HG02938 (cell line): ENCODE data around the gene CXCR3.
"Not testable (repeated sequence)": the region's sequence is repeated elsewhere in the genome, so short reads cannot be mapped to it uniquely, and the experiment has no call there.

Experiments
- ATAC-seq: cut with Tn5 transposase; IDR thresholded peaks from one replicate; pipeline ENCODE4 v1.9.1; 2021; ENCODE audit warnings: mild to moderate bottlenecking, moderate library complexity; ENCODE audit not compliant: unreplicated experiment

Gene CXCR3

GRCh38 chrX:71612256-71612655, 6.1 kb downstream of the CXCR3 start:
- no peak for ATAC-seq

GRCh38 chrX:71611736-71612135, 6.6 kb downstream of the CXCR3 start:
- not testable (repeated sequence) for ATAC-seq

- ATAC-seq: no peak
These were observed 9.1 kb downstream of the CXCR3 start for GRCh38 chrX:71609095-71609750.

GRCh38 chrX:71607488-71607887, 10.8 kb downstream of the CXCR3 start:
- ATAC-seq: no peak

GRCh38 chrX:71606536-71607216, 11.6 kb downstream of the CXCR3 start:
- no peak for ATAC-seq

GRCh38 chrX:71604796-71605568, 13.3 kb downstream of the CXCR3 start:
- ATAC-seq: no peak

GRCh38 chrX:71604141-71604540, 14.2 kb downstream of the CXCR3 start:
- ATAC-seq: no peak

- ATAC-seq: no peak
These were observed 14.7 kb downstream of the CXCR3 start for GRCh38 chrX:71603618-71604017.

GRCh38 chrX:71599965-71600364, 18.3 kb downstream of the CXCR3 start:
- no peak for ATAC-seq

GRCh38 chrX:71593210-71593609, 25.1 kb downstream of the CXCR3 start:
- ATAC-seq: not testable (repeated sequence)

- no peak for ATAC-seq
These were observed 31.4 kb downstream of the CXCR3 start for GRCh38 chrX:71586929-71587328.

GRCh38 chrX:71581210-71581609, 37.1 kb downstream of the CXCR3 start:
- ATAC-seq: no peak

- no peak for ATAC-seq
These were observed 38.3 kb downstream of the CXCR3 start for GRCh38 chrX:71579990-71580380.

- no peak for ATAC-seq
These were observed 38.9 kb downstream of the CXCR3 start for GRCh38 chrX:71579136-71579989.

- no peak for ATAC-seq
These were observed 39.8 kb downstream of the CXCR3 start, which contains the start of gene GCNA for GRCh38 chrX:71578253-71579135. Gene GCNA, plus strand, starts transcription at chrX:71578437. Its CDS starts 2,385 bp downstream, at chrX:71580822.

- no peak for ATAC-seq
These were observed 40.6 kb downstream of the CXCR3 start for GRCh38 chrX:71577682-71578081.

GRCh38 chrX:71573590-71573989, 44.7 kb downstream of the CXCR3 start:
- ATAC-seq: no peak

GRCh38 chrX:71571390-71571789, 46.9 kb downstream of the CXCR3 start:
- not testable (repeated sequence) for ATAC-seq
